ENCODE data around the gene MEAK7.

DNA sequence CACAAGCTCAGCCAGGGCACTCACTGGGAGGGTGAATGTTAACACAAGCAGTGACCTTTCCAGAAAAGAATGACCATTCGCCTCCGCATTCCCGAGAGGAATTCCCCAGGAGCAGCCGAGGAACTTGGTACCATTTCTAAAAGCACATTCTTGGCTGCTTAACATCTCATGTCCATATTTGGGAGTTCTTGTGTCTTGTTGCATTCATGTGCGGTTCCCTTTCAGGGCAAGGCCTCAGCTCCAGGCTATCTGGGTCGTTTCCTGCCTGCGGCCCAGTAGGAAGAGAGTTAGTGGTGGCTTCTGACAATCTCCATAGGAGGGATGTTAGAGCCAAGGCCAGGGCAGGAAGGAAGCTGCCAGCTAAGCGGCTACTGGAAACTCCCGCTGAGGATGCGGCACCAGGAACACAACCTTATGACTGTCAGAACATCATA is 27.8 kb upstream of the MEAK7 start:
- TF ChIP-seq SMC3 (IDR thresholded peaks at IDR 0.05; ENCODE audit: low read depth, low read length) (peak; percentile 9; the same call in 1 of the 2 replicates), RAD21 (IDR thresholded peaks at IDR 0.05; ENCODE audit: low read length) (no peak), CTCF (conservative IDR thresholded peaks at IDR 0.05; ENCODE audit: low read depth, low read length) (no peak), FOS (IDR thresholded peaks at IDR 0.05; ENCODE audit: low read depth, low read length) (0 out of 2 replicates have a peak, but pooled peaks have one; percentile 14), POLR2A (IDR thresholded peaks at IDR 0.05; ENCODE audit: low read depth, low read length) (no peak)
